GM18505 (cell line): ENCODE data around the gene JAG1.
A peak's percentile ranks its signal among the peaks of the same experiment; 100 is the strongest.

Experiments
- ATAC-seq: cut with Tn5 transposase; IDR thresholded peaks from one replicate; pipeline ENCODE4 v1.9.1; 2021; ENCODE audit not compliant: unreplicated experiment
- POLR2A ChIP-seq: IDR thresholded peaks from 4 replicates; pipeline ENCODE4 v1.6.1; 2011; ENCODE audit warnings: borderline replicate concordance; ENCODE audit not compliant: insufficient read depth, insufficient read length; ENCODE audit errors: extremely low read depth

The JAG1 gene

GRCh38 chr20:10649080-10649796 lies 24.6 kb downstream of the JAG1 start:
- no peak for TF ChIP-seq POLR2A
- ATAC-seq = no peak

- no peak for ATAC-seq
Measured at GRCh38 chr20:10648651-10649050, 25.1 kb downstream of the JAG1 start.

DNA sequence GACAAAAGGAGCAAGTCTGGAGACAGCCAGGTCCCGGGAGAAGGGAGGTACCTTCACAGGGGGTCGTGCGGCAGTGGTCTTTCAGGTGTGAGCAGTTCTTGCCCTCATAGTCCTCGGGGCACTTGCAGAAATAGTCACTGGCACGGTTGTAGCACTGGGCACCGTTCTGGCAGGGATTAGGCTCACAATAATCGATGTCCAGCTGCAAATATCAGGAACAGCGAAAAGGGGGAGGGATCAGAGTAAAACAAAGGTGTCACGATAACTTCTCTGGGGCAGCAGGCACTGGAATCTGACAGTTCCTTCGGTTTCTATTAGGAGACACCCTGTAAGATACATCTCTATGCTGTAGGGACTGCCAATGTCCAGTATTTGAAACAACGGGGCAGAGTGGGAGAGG lies 25.9 kb downstream of the JAG1 start:
- ATAC-seq = no peak
- TF ChIP-seq POLR2A = no peak

More at GRCh38 chr20:10648651-10649050, 25.1 kb downstream of the JAG1 start:
- TF ChIP-seq POLR2A = no peak

DNA sequence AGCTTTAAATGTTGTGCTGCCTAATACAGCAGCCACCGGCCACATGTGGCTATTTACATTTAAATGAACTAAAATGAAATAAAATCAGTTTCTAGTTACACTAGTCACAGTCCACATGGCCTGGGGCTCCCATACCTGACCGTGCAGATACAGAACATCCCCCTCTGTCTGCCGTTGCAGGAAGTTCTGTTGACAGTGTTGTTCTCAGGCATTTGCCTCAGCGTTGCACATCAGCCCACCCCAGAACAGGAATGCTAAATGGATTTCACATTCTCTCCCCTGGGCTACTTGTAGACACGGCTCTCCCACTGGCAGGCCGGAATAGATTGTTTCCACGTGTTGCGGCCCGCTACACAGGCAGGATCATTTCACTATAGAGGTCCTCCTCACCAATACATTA lies 26.3 kb downstream of the JAG1 start:
- TF ChIP-seq POLR2A = no peak
- no peak for ATAC-seq

DNA sequence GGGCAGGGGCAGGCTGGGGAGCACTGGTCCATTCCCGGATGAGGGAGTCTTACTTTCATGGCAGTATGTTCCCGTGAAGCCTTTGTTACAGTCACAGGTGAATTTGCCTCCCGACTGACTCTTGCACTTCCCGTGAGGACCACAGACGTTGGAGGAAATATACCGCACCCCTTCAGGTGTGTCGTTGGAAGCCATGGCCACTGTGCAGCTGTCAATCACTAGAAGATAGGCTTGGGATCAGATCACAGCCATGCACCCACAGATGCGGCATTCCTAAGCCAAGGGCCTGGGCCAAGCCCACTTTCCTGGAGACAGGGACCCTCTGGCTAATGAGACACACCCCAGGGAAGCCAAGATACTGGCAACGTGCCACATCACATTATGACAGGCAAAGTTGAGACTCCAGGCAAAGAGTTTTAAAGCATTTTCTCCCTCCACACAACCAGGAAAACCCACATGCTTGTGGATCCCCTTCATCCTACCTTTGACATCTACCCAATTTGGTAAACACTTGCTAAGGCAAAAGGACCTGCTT lies 26.8 kb downstream of the JAG1 start:
- no peak for ATAC-seq
- no peak for TF ChIP-seq POLR2A

DNA sequence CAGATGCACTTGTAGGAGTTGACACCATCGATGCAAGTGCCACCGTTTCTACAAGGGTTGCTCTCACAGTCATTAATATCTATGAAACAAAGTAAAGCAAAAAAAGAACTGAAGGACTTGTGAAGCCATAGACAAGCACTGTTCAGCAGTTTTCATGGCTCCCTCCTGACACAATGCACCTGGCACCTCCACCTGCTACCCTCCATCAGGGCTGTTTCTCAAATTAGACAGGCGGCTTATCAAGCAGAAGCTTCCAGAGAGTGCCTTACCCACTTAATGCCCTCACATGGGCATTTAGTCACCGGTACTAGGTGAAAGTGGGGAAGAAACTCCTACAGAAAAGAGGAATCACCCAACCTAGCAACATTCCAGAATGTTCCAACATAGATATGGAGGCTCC lies 27.8 kb downstream of the JAG1 start:
- no peak for TF ChIP-seq POLR2A

GRCh38 chr20:10645205-10645570 lies 28.6 kb downstream of the JAG1 start:
- no peak for ATAC-seq
- no peak for TF ChIP-seq POLR2A

More for the DNA sequence above, 27.8 kb downstream of the JAG1 start:
- no peak for ATAC-seq

DNA sequence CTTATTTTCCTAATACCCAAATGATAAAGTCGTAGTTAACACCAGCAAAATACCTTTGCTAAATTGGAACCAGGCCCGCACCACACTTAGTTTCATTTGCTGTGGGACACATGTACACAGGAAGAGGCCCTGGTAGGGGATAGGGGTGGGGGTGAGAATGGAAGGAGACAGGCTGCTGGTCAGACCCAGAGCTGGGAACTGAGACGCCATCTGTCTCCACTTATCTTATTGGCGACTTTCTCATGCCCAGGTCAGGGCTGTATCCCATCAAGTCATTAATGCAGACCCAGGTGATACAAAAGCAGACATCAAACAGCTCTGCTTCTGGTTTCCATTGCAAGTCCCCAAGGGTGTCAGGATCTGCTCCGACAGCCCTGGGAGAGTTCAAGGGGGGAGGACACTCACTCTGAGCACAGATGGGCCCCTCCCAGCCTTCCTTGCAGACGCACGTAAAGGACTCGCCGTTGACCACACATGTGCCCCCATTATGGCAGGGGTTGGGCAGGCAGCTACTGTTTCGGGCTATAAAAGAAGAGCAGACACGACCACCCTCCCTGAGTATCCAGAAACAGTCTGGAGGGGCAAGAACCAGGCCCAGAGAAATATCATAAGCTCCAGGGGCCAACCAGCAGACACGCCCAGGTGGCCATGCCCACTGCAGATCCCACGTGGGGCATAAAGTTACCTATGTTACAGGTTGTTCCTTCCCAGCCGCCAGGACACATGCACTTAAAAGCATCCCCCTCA lies 29.2 kb downstream of the JAG1 start:
- TF ChIP-seq POLR2A = no peak
- ATAC-seq = peak; percentile 64

DNA sequence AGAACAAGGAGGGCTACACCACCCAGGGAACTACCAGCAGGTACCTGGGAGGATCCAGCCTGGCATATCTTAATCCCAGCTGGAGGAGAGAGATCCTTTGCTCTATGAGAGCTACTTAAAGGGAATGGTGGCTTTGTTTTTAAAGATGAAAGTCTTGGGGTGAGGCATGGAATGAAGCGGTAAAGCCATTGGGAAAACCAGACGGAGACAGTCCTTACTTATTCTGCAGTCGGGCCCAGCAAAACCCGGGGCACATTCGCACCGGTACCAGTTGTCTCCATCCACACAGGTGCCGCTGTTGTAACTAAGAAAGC lies 30.3 kb downstream of the JAG1 start:
- no peak for TF ChIP-seq POLR2A
- ATAC-seq = no peak

DNA sequence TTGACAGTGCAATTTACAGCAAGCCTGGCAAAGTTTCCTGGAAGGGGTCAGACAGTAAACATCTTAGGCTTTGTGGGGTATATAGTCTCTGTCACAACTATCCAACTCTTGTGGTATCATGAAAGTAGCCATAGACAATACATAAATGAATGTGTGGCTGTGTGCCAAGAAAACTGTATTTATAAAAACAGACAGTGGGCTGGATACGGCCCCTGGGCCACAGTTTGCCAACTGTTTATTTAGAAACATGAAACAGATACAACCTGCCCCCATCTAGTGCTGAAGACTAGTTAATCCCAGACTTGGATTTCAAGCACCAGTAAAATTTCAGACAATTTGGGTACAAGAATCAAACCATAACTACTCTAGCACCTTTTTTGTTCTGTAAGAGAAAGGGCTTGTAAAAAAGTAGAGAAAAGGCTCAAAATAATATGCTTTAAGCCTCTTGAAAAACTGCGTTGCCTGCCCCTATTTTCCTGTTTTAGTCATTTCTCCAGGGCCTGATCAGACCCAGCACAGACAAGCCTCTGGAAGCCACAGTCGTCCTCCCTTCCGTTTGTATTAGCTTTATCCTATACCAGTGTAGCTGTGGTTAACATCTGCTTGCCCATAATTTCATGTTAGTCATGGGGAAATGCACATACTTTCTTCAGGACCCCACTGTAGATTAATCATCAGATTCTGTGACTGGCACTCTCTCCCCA lies 30.8 kb downstream of the JAG1 start:
- TF ChIP-seq POLR2A = no peak

DNA sequence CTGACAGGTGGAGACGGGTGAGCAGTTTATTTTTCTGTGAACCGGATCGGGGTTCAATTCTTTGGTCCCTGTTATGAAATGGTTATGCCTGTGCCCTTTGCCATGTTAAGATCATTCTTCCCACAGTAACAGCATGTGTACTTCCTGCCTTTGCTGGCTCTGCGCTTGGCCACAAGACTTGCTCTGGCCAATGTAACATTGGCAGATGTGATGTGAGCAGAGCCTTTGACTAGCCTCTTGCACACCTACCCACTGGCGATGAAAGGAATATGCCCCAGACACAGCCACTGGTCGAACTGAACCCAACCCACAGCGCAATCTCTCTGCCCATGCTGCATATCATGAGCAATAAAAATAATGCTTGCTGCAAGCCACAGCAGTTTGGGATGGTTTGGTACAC lies 31.9 kb downstream of the JAG1 start:
- TF ChIP-seq POLR2A = no peak
- ATAC-seq = no peak

More for the DNA sequence above, 30.8 kb downstream of the JAG1 start:
- no peak for ATAC-seq

- no peak for ATAC-seq
- TF ChIP-seq POLR2A = no peak
Measured at GRCh38 chr20:10641467-10641866, 32.3 kb downstream of the JAG1 start.

GRCh38 chr20:10640897-10641296 lies 32.9 kb downstream of the JAG1 start:
- no peak for TF ChIP-seq POLR2A
- no peak for ATAC-seq
